ENCODE data around the gene JAZF1.

JAZF1 gene

GRCh38 chr7:28161331-28161730 is 19.3 kb downstream of the JAZF1 start:
- TF ChIP-seq EGR1 (IDR thresholded peaks at IDR 0.05) (no peak), TEAD4 (IDR thresholded peaks at IDR 0.05) (no peak), NFIC (IDR thresholded peaks at IDR 0.05) (no peak)

- TF ChIP-seq TEAD4 (IDR thresholded peaks at IDR 0.05), result peak; percentile 33; the same call in 1 of the 2 replicates
- no peak for TF ChIP-seq RAD21 (IDR thresholded peaks at IDR 0.05; ENCODE audit: low read depth)
- TF ChIP-seq TAF1 (IDR thresholded peaks at IDR 0.05; ENCODE audit: low read depth), result no peak
Observed at GRCh38 chr7:28160551-28160991, 20.0 kb downstream of the JAZF1 start.

GRCh38 chr7:28157831-28158416 is 22.7 kb downstream of the JAZF1 start:
- no peak for TF ChIP-seq ZBTB7A (IDR thresholded peaks at IDR 0.05; ENCODE audit: low read depth)
- no peak for TF ChIP-seq EGR1 (IDR thresholded peaks at IDR 0.05)
- TF ChIP-seq EP300 (IDR thresholded peaks at IDR 0.05; ENCODE audit: borderline replicate concordance), result no peak
- TF ChIP-seq TCF12 (IDR thresholded peaks at IDR 0.05; ENCODE audit: low read depth), result no peak
- TF ChIP-seq RAD21 (IDR thresholded peaks at IDR 0.05; ENCODE audit: low read depth), result no peak
- TF ChIP-seq USF1 (IDR thresholded peaks at IDR 0.05), result no peak
- no peak for TF ChIP-seq MAX (IDR thresholded peaks at IDR 0.05)
- TF ChIP-seq FOXM1 (IDR thresholded peaks at IDR 0.05; ENCODE audit: borderline replicate concordance, low read depth), result no peak
- TF ChIP-seq CREB1 (IDR thresholded peaks at IDR 0.05; ENCODE audit: low read depth), result no peak
- no peak for TF ChIP-seq TAF1 (IDR thresholded peaks at IDR 0.05; ENCODE audit: low read depth)
- TF ChIP-seq TEAD4 (IDR thresholded peaks at IDR 0.05), result no peak
- no peak for TF ChIP-seq REST (IDR thresholded peaks at IDR 0.05; ENCODE audit: low read depth)
- TF ChIP-seq NFIC (IDR thresholded peaks at IDR 0.05), result no peak
- no peak for TF ChIP-seq YY1 (IDR thresholded peaks at IDR 0.05; ENCODE audit: low read depth)
- no peak for TF ChIP-seq CEBPB (IDR thresholded peaks at IDR 0.05)

GRCh38 chr7:28157076-28157745 is 23.4 kb downstream of the JAZF1 start:
- TF ChIP-seq RAD21 (IDR thresholded peaks at IDR 0.05; ENCODE audit: low read depth) (no peak), FOXM1 (IDR thresholded peaks at IDR 0.05; ENCODE audit: borderline replicate concordance, low read depth) (no peak), NFIC (IDR thresholded peaks at IDR 0.05) (no peak), MAX (IDR thresholded peaks at IDR 0.05) (no peak), ZBTB7A (IDR thresholded peaks at IDR 0.05; ENCODE audit: low read depth) (no peak), EP300 (IDR thresholded peaks at IDR 0.05; ENCODE audit: borderline replicate concordance) (no peak), YY1 (IDR thresholded peaks at IDR 0.05; ENCODE audit: low read depth) (no peak), EGR1 (IDR thresholded peaks at IDR 0.05) (no peak)

GRCh38 chr7:28156401-28156800 is 24.2 kb downstream of the JAZF1 start:
- no peak for TF ChIP-seq EP300 (IDR thresholded peaks at IDR 0.05; ENCODE audit: borderline replicate concordance)
- no peak for TF ChIP-seq TEAD4 (IDR thresholded peaks at IDR 0.05)
- no peak for TF ChIP-seq CEBPB (IDR thresholded peaks at IDR 0.05)
- TF ChIP-seq CREB1 (IDR thresholded peaks at IDR 0.05; ENCODE audit: low read depth), result no peak
- no peak for TF ChIP-seq RAD21 (IDR thresholded peaks at IDR 0.05; ENCODE audit: low read depth)
- no peak for TF ChIP-seq TAF1 (IDR thresholded peaks at IDR 0.05; ENCODE audit: low read depth)
- TF ChIP-seq MAX (IDR thresholded peaks at IDR 0.05), result no peak
- no peak for TF ChIP-seq ZBTB7A (IDR thresholded peaks at IDR 0.05; ENCODE audit: low read depth)
- no peak for TF ChIP-seq NFIC (IDR thresholded peaks at IDR 0.05)
- TF ChIP-seq TCF12 (IDR thresholded peaks at IDR 0.05; ENCODE audit: low read depth), result no peak
- TF ChIP-seq EGR1 (IDR thresholded peaks at IDR 0.05), result no peak
- no peak for TF ChIP-seq USF1 (IDR thresholded peaks at IDR 0.05)
- TF ChIP-seq YY1 (IDR thresholded peaks at IDR 0.05; ENCODE audit: low read depth), result no peak
- no peak for TF ChIP-seq FOXM1 (IDR thresholded peaks at IDR 0.05; ENCODE audit: borderline replicate concordance, low read depth)
- no peak for TF ChIP-seq REST (IDR thresholded peaks at IDR 0.05; ENCODE audit: low read depth)
